GM21390 (cell line): ENCODE data around the gene KIF16B.

Source experiments
- ATAC-seq: cut with Tn5 transposase; IDR thresholded peaks from one replicate; pipeline ENCODE4 v1.9.1; 2021; ENCODE audit not compliant: unreplicated experiment

Gene KIF16B

DNA sequence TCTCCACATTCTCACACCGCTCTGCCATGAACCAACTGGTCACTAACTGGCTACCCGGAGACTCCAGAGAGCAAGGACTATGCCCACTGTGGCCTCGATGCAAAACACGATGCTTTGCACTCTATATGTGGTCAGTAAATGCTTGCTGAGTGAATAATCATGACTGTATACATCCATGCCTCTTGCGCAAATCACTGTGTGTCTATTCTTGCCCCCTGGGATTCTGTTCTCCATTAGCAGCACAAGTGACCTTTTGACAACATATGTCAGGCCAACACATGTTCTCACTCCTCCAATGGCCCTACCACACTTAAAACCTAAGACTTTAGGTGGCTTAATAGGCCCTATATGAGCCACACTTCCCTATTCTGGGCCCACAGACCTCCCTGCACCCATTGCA lies 16.9 kb downstream of the KIF16B start:
- ATAC-seq, result no peak

GRCh38 chr20:16555754-16556153 lies 17.5 kb downstream of the KIF16B start:
- ATAC-seq, result no peak

DNA sequence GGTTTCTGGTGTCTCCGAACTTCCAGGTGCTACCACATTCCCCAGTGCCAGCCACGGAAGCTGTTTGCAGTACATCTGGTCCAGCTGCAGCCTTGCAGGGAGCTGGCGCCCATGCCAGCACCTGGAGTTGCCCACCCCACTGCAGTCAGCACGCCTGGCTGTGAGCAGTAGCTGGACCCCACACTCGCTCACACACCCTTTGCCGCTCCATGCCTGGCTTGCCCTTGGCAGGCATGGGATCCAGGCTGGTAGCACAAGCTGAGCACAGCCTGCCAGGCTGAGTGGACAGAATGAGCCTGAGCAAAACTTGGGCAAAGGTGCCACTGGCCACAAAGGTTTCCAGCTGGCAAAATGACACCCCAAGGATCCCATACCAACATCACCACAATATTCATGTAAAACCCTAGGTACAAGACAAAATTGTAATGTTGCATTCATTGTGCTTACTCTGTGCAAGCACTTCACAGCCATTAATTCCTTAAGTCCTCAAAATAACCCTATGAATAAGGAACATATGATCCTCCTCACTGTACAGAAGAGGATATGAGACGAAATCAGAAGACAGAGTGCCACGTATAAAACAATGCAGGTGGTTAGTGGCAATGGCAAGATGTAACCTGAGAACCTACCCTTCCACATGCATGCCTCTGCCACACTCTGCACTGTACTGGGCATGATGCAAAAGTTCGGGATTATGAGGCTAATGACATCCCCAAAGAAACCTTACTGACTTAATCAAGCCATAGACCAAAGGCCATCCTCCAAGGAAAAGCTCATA lies 18.3 kb downstream of the KIF16B start:
- ATAC-seq, result no peak

DNA sequence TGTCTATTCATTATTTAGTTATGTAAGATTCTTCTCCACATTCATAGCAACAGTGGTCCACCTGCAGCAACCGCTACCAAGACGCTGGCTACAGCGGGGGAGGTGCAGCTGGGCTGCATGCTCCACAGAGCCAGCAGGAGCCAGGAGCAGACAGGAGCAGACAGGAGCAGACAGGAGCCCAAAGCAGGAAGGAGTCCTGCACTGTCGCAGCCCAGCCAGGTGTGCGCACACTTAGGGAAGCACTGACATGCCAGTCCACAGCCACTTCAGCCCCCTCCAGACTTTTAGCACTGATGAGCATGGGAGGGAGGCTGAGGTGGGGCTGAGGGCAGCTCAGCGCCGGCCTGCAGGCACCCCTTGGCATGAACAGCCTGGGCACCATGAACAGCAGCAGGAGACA lies 19.6 kb downstream of the KIF16B start:
- no peak for ATAC-seq

GRCh38 chr20:16553101-16553500 lies 20.1 kb downstream of the KIF16B start:
- ATAC-seq, result no peak

- no peak for ATAC-seq
These were observed 21.2 kb downstream of the KIF16B start for GRCh38 chr20:16552015-16552414.

DNA sequence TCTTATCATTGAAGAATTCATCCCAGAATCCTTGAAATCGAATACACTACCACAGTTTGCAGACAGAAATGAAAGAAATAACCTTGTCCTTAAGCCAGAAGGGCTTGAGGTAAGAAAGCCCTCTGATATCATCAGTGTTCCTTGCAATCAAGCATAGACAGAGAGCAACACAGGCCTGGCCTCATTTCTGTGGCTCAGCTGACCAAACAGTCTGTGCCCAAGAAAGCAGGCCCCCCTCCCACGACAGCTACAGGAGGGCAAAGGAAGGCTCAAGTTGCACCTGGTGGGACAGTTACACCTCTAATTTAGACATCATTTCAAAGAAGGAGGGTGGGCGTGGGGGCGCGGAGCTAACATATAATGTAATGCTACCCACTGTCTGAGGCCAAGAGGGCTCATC lies 21.6 kb downstream of the KIF16B start:
- ATAC-seq, result no peak

- ATAC-seq, result no peak
These were observed 25.1 kb downstream of the KIF16B start for GRCh38 chr20:16548068-16548672.

DNA sequence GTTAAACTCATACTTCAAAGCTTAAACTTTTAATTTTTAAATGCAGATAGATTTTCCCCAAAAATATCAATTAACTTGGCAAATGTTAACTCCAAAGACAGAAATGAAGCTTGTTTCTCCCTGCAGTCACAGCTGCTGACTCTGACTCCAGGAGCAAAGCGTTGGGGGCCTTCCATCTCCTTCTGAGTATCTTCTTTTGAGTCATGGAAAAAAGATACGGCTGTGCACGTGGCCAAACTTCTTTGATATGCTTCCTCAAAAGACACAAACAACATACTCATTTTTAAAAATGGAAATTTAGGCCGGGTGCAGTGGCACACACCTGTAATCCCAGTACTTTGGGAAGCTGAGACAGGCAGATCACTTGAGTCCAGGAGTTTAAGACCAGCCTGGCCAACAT lies 28.3 kb downstream of the KIF16B start:
- ATAC-seq, result no peak

- no peak for ATAC-seq
These were observed 30.8 kb downstream of the KIF16B start for GRCh38 chr20:16542477-16542876.

- ATAC-seq, result no peak
These were observed 31.4 kb downstream of the KIF16B start for GRCh38 chr20:16541878-16542277.

DNA sequence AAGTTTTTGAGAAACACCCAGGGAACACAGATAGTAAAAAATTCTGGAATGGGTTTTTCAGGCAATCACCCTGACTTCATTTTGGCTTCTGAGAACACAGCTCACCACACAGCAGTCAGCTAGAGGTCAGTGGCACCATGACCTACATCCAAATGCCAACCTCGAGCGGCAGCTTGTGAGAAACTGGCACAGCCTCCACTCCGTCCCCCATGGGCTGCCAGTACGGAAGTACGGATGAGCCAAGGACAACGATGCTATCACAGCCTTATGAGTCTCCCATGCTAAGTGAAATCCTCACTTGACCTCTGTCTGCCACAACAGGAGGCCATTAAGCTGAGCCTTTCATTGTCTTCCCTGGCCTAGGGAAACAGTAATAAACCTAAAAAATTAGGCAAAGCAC lies 32.0 kb downstream of the KIF16B start:
- no peak for ATAC-seq

GRCh38 chr20:16539280-16540021 lies 33.8 kb downstream of the KIF16B start:
- ATAC-seq, result no peak

GRCh38 chr20:16538779-16539178 lies 34.5 kb downstream of the KIF16B start:
- ATAC-seq, result no peak

DNA sequence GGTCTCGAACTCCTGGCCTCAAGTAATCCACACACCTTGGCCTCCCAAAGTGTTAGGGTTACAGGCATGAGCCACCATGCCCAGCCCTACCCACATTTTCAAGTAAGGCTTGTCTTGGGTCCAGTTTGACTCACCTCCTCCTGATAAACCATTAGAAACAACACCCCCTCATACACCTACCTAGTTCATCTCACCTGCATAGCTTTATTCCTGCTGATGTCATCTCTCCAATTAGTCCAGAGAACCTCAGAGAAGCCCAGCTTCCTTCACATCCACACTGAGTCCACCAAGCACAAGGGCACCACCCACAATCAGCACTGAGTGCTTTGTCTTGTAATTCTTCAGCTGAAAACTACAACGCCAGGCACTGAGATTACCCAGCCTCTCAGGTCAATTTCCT lies 35.3 kb downstream of the KIF16B start:
- no peak for ATAC-seq

DNA sequence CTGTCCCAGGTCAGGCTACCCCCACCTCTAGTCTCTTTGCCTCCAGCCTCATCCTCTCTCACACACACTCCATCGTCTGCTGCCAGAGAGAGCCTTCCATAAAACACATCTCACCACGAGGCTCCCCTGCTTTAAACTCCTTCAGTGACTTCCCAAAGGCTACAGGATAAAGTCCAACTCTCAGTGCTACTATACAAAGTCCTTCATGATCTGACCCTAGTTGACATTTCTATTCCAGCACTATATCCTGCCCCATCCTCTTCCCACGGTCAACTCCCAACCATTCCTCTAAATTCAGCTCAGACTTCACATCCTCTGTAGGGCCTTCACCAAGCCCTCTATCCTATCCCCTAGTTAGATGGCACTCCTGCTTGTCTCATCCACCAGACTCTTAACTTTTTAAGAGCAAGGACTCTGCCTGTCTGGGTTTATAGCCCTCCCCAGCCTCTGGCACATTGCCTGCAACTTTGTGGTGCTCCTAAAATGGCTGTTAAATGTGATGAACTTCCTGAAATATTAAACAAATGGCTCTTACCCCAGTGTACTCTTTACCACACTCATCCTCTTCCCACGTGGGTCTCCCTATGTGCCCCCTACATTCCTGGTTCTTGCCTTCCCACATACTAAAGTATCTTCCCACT lies 36.1 kb downstream of the KIF16B start:
- ATAC-seq, result no peak

GRCh38 chr20:16535277-16535676 lies 38.0 kb downstream of the KIF16B start:
- no peak for ATAC-seq

DNA sequence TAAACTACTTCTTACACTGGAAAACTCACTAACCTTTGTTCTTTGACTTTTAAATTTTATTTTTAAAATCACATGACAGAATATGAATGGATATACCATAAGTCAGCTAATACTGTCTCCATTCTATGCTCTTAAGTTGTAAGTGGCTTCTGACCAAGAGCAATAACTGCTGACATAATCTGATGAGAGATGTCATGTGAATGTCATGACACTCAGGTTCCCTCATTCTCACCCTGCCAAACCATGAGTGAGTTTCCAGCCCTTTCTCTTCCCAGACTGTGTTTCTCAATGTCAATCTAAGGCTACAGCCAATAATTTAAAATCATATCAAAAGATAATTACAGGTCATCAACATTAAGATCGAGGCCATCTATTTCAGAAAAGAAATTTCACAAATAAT lies 39.7 kb downstream of the KIF16B start:
- ATAC-seq, result no peak

- no peak for ATAC-seq
These were observed 41.8 kb downstream of the KIF16B start for GRCh38 chr20:16531485-16531884.

GRCh38 chr20:16530201-16530681 lies 43.0 kb downstream of the KIF16B start:
- no peak for ATAC-seq

- ATAC-seq, result no peak
These were observed 45.2 kb downstream of the KIF16B start for GRCh38 chr20:16528078-16528477.
